HepG2 (cell line): ENCODE results near the gene MCAM. TPM values are rescaled to one million over a fixed set of nuclear protein-coding genes. Genes with fewer than 3 reads are reported as not detected.

Source experiments
- ATAC-seq: fragments of 200-7000 bp; cut with Tn5 transposase; 3 replicates; pipeline ENCODE4 v1.9.1; 2020; ENCODE audit warnings: mild to moderate bottlenecking, moderate library complexity
- BruUV-seq: library from RNA; stranded (reverse); fragments of 400-500 nt; replicated peaks from 2 replicates; lab custom pipeline; 2021; lab: Mats Ljungman, UMichigan
- CTCF ChIA-PET: fragments of 300-600 bp; formaldehyde crosslinking; extraction: SDS; loops from one replicate; lab custom pipeline; 2021; ENCODE audit warnings: low total read pairs, inconsistent platforms, low intra/inter-chr PET ratio; lab: Yijun Ruan, JAX
- POLR2A ChIA-PET: fragments of 350-600 bp; sonication (Branson Sonifier 250); formaldehyde crosslinking; loops from one replicate; lab custom pipeline; 2020; ENCODE audit warnings: antibody characterized with exemption, inconsistent platforms; lab: Yijun Ruan, JAX
- DNase-seq: peaks from one replicate; pipeline ENCODE4 v3.0.0-alpha.2; 2015; ENCODE audit warnings: low spot score
- FAIRE-seq: peaks from 3 replicates; lab custom pipeline; 2011; peaks lifted over from hg19 to GRCh38; lab: Jason Lieb, UNC
- H2AFZ ChIP-seq: one replicate; pipeline ENCODE4 v1.6.1; 2011; ENCODE audit warnings: low read length, inconsistent platforms
- H3K27ac ChIP-seq: fragments of 300-600 bp; 3 replicates; pipeline ENCODE4 v1.8.0; 2011; ENCODE audit warnings: mixed run types, mild to moderate bottlenecking, mixed read lengths, low read length, inconsistent platforms; ENCODE audit not compliant: insufficient read depth; ENCODE audit errors: extremely low read length
- H3K27me3 ChIP-seq, 2 experiments: fragments of 200-600 bp in 1 of 2; 2 replicates in 1 of 2; 3 replicates in 1 of 2; pipeline versions ENCODE4 v1.6.0 to v1.8.0; 2011; ENCODE audit warnings: low read length in 2 of 2, mild to moderate bottlenecking in 2 of 2, moderate library complexity in 2 of 2, inconsistent platforms in 1 of 2; ENCODE audit not compliant: insufficient read depth in 2 of 2, control insufficient read depth in 1 of 2
- H3K36me3 ChIP-seq, 2 experiments: fragments of 200-600 bp in 1 of 2; replicated peaks in 1 of 2; 2 replicates in 1 of 2; 3 replicates in 1 of 2; pipeline versions ENCODE4 v1.5.1 to v1.8.0; 2011; ENCODE audit warnings: low read length in 2 of 2, inconsistent platforms in 1 of 2; ENCODE audit not compliant: insufficient read depth in 2 of 2, control insufficient read depth in 1 of 2
- H3K4me1 ChIP-seq: 2 replicates; pipeline ENCODE4 v1.5.1; 2012; ENCODE audit warnings: low read length, inconsistent platforms; ENCODE audit not compliant: insufficient read depth
- H3K4me2 ChIP-seq: 2 replicates; pipeline ENCODE4 v1.6.0; 2011; ENCODE audit warnings: low read depth, low read length, inconsistent platforms
- H3K4me3 ChIP-seq, 3 experiments: fragments of 200-600 bp in 1 of 3; sonication (generic), shearing (Covaris generic) in 1 of 3; replicated peaks in 1 of 3; 2 replicates each; pipeline ENCODE4 v1.5.1; 2011 to 2016; ENCODE audit warnings: low read length in 3 of 3, inconsistent platforms in 2 of 3, low read depth in 2 of 3, mild to moderate bottlenecking in 2 of 3, control low read depth in 1 of 3, mixed read lengths in 1 of 3; ENCODE audit not compliant: insufficient read depth in 1 of 3
- H3K79me2 ChIP-seq: one replicate; pipeline ENCODE4 v1.6.1; 2011; ENCODE audit warnings: low read length, inconsistent platforms; ENCODE audit not compliant: insufficient read depth
- H3K9ac ChIP-seq: 2 replicates; pipeline ENCODE4 v1.6.0; 2011; ENCODE audit warnings: mild to moderate bottlenecking, low read depth, low read length, inconsistent platforms; ENCODE audit not compliant: insufficient read depth
- H3K9me3 ChIP-seq: 2 replicates; pipeline ENCODE4 v1.5.1; 2012; ENCODE audit warnings: mild to moderate bottlenecking, low read length
- H4K20me1 ChIP-seq: 2 replicates; pipeline ENCODE4 v1.6.0; 2011; ENCODE audit warnings: inconsistent platforms, mild to moderate bottlenecking, low read length, moderate library complexity; ENCODE audit not compliant: insufficient read depth
- ARID4A ChIP-seq: sonication (generic); formaldehyde crosslinking; IDR thresholded peaks from 2 replicates; pipeline ENCODE4 v1.5.0; 2020; ENCODE audit warnings: mild to moderate bottlenecking, missing genetic modification reagents, borderline replicate concordance
- HNRNPK ChIP-seq: fragments of 200-400 bp; formaldehyde crosslinking; IDR thresholded peaks from 2 replicates; pipeline ENCODE4 v1.6.1; 2018; ENCODE audit warnings: low read length, low read depth, moderate library complexity, mild to moderate bottlenecking; ENCODE audit not compliant: poor library complexity, severe bottlenecking
- MED8 ChIP-seq: sonication (generic); formaldehyde crosslinking; IDR thresholded peaks from 2 replicates; pipeline ENCODE4 v1.8.1; 2023; ENCODE audit warnings: mild to moderate bottlenecking, missing genetic modification reagents; ENCODE audit not compliant: insufficient replicate concordance
- PCBP1 ChIP-seq: fragments of 200-400 bp; formaldehyde crosslinking; IDR thresholded peaks from 2 replicates; pipeline ENCODE4 v1.6.1; 2017; ENCODE audit warnings: mild to moderate bottlenecking, low read depth, low read length, borderline replicate concordance
- PHF5A ChIP-seq: IDR thresholded peaks from one replicate; pipeline ENCODE4 v1.6.1; 2018; ENCODE audit warnings: low read depth, missing genetic modification reagents; ENCODE audit not compliant: unreplicated experiment
- SMAD3 ChIP-seq: sonication (generic); formaldehyde crosslinking; IDR thresholded peaks from 2 replicates; pipeline ENCODE4 v1.4.0; 2020; ENCODE audit warnings: missing genetic modification reagents
- SMYD3 ChIP-seq: sonication (generic); formaldehyde crosslinking; IDR thresholded peaks from 2 replicates; pipeline ENCODE4 v1.8.1; 2023; ENCODE audit warnings: mild to moderate bottlenecking, missing genetic modification reagents
- SOX6 ChIP-seq, 2 experiments: fragments of 450-650 bp in 1 of 2; sonication (generic) in 1 of 2; formaldehyde crosslinking in 1 of 2; IDR thresholded peaks; 2 replicates each; pipeline versions ENCODE4 v1.4.0 to v1.6.1; 2017 to 2020; ENCODE audit warnings: antibody characterized with exemption in 1 of 2, mild to moderate bottlenecking in 1 of 2, missing genetic modification reagents in 1 of 2
- STAT6 ChIP-seq: sonication (generic); formaldehyde crosslinking; IDR thresholded peaks from 2 replicates; pipeline ENCODE4 v1.4.0; 2020; ENCODE audit warnings: missing genetic modification reagents, mild to moderate bottlenecking, borderline replicate concordance
- TEF ChIP-seq: sonication (generic); formaldehyde crosslinking; IDR thresholded peaks from 2 replicates; pipeline ENCODE4 v1.5.0; 2020; ENCODE audit warnings: missing genetic modification reagents
- ZNF777 ChIP-seq: sonication (generic); formaldehyde crosslinking; IDR thresholded peaks from 2 replicates; pipeline ENCODE4 v1.4.0; 2020; ENCODE audit warnings: missing genetic modification reagents
- ZNF788 ChIP-seq: sonication (generic); formaldehyde crosslinking; IDR thresholded peaks from 2 replicates; pipeline ENCODE4 v1.5.0; 2020; ENCODE audit warnings: mild to moderate bottlenecking, missing genetic modification reagents, borderline replicate concordance
- WGBS: methylation state at CpG from one replicate; pipeline ENCODE4 v1.1.6; 2017; ENCODE audit warnings: low lambda C conversion rate; 5-methylcytosine and 5-hydroxymethylcytosine counted together
- in situ Hi-C: cut with HindIII; loops from 2 replicates; pipeline ENCODE4 v1.10.0; 2017; ENCODE audit warnings: low pct_unique_long_range_greater_than_20kb; ENCODE audit not compliant: extremely low pct_ligation_motif_present
- intact Hi-C: fragments of 100-400 bp; cut with micrococcal nuclease; formaldehyde crosslinking; loops from one replicate; pipeline ENCODE4 v1.10.0; 2022; ENCODE audit not compliant: unreplicated experiment
- polyA plus RNA-seq, 8 experiments: library from polyadenylated mRNA; depleted of rRNA in 3 of 8; stranded (reverse) in 7 of 8; unstranded in 1 of 8; fragments of >200 nt; fragmentation: Illumina TruSeq in 4 of 8; extraction: Trizol in 4 of 8; gene quantifications; 2 replicates each; pipeline versions ENCODE4 v1.2.1 to v1.2.3, GENCODE V29; 2011 to 2016; ENCODE audit warnings: low read depth in 4 of 8, missing spikeins in 1 of 8, mixed read lengths in 1 of 8; ENCODE audit not compliant: insufficient read depth in 1 of 8
- total RNA-seq, 5 experiments: library from RNA; depleted of rRNA; stranded (reverse); fragments of >200 nt; fragmentation: Illumina TruSeq; extraction: Trizol; gene quantifications; 2 replicates each; pipeline ENCODE4 v1.2.3, GENCODE V29; 2016; ENCODE audit warnings: low read depth in 1 of 5

Gene MCAM
- total and polyA plus RNA-seq, 2 of the 13 experiments (the other 11 are each of a cell fraction or from before 2014, with no cell fraction given): 12.1 to 15.2 TPM

GRCh38 chr11:119351232-119351631 is 34.3 kb upstream of the MCAM start:
- FAIRE-seq (no peak), DNase-seq (no peak)
- Histone ChIP-seq H3K9ac (no peak overlapping the region), H3K27ac (no peak overlapping the region)
- intact Hi-C loops: no loop called here
- TF ChIP-seq MED8 (CRISPR knock-in tag) (no peak), PHF5A (CRISPR knock-in tag) (no peak), SOX6 (IDR thresholded peaks at IDR 0.05) (no peak), SOX6 (CRISPR knock-in tag; IDR thresholded peaks at IDR 0.05) (no peak), TEF (CRISPR knock-in tag) (no peak), ZNF777 (CRISPR knock-in tag) (no peak), STAT6 (CRISPR knock-in tag) (no peak), SMYD3 (CRISPR knock-in tag) (no peak), ZNF788 (no peak), HNRNPK (peak; percentile 86), ARID4A (no peak), SMAD3 (CRISPR knock-in tag) (no peak), PCBP1 (0 out of 2 replicates have a peak, but pooled peaks have one; percentile 49)
- TF ChIP-seq, all 625 proteins: peak for 2
- 18% methylated on average over 2 of the region's 2 CpGs for WGBS
- in situ Hi-C loops: no loop called here
- H3K4me1 ChIP-seq: peaks cover 71% of the 10 kb centered on the region
- POLR2A ChIA-PET: interaction anchor here (1.2 kb wide), 1 partner anchor 17 kb away, joined by 5 read pairs; no protein-coding TSS in a partner anchor
- H3K4me3 ChIP-seq: no peak overlapping the region
- no peak overlapping the region for H2AFZ ChIP-seq
- H3K79me2 ChIP-seq: no peaks in the 10 kb centered on the region
- BruUV-seq: no TSS peak
- no peaks in the 10 kb centered on the region for H4K20me1 ChIP-seq
- H3K27me3 ChIP-seq: 0 out of 5 replicates have a peak, but pooled peaks cover 0 to 4% of the 10 kb centered on the region in 2 experiments
- H3K9me3 ChIP-seq: no peaks in the 10 kb centered on the region
- H3K4me2 ChIP-seq: no peak overlapping the region
- ATAC-seq: no peak
- H3K36me3 ChIP-seq: 0 out of 5 replicates have a peak, but pooled peaks cover 0 to 3% of the 10 kb centered on the region in 2 experiments
- CTCF ChIA-PET: no interaction called here
